IMR-90 (cell line): ENCODE results near the gene TMPRSS6. TPM values are rescaled to one million over a fixed set of nuclear protein-coding genes. Genes with fewer than 3 reads are reported as not detected.

Experiments used
- ATAC-seq: fragments of 200-7000 bp; cut with Tn5 transposase; 2 replicates; pipeline ENCODE4 v1.9.1; 2020; ENCODE audit warnings: low read depth, mild to moderate bottlenecking, moderate library complexity
- BruUV-seq: library from RNA; stranded (reverse); fragments of 400-500 nt; replicated peaks from 2 replicates; lab custom pipeline; 2021; lab: Mats Ljungman, UMichigan
- CTCF ChIA-PET: fragments of 300-600 bp; formaldehyde crosslinking; extraction: SDS; loops from one replicate; lab custom pipeline; 2021; ENCODE audit warnings: antibody characterized with exemption; lab: Yijun Ruan, JAX
- POLR2A ChIA-PET: fragments of 300-600 bp; sonication (Branson Sonifier 250); formaldehyde crosslinking; loops from one replicate; lab custom pipeline; 2022; ENCODE audit warnings: antibody characterized with exemption; ENCODE audit not compliant: unreplicated experiment; lab: Charles Lee
- DNase-seq: peaks from one replicate; pipeline ENCODE4 v3.0.0; 2013
- H2AFZ ChIP-seq: replicated peaks from 2 replicates; pipeline ENCODE3; 2013; ENCODE audit warnings: low read length, mild to moderate bottlenecking; ENCODE audit not compliant: poor library complexity
- H2AK5ac ChIP-seq: 2 replicates; pipeline ENCODE4 v1.6.1; 2013; ENCODE audit warnings: low read depth, low read length, inconsistent platforms
- H2AK9ac ChIP-seq: replicated peaks from 2 replicates; pipeline ENCODE3; 2013; ENCODE audit warnings: mild to moderate bottlenecking, low read depth, low read length, moderate library complexity; ENCODE audit not compliant: poor library complexity
- H2BK120ac ChIP-seq: 2 replicates; pipeline ENCODE4 v1.6.1; 2013; ENCODE audit warnings: low read depth, low read length, inconsistent platforms
- H2BK15ac ChIP-seq: 3 replicates; pipeline ENCODE4 v1.6.1; 2013; ENCODE audit warnings: low read depth, low read length, inconsistent platforms
- H2BK20ac ChIP-seq: 2 replicates; pipeline ENCODE4 v1.6.1; 2013; ENCODE audit warnings: low read depth, mild to moderate bottlenecking, inconsistent platforms, low read length, moderate library complexity
- H2BK5ac ChIP-seq: 2 replicates; pipeline ENCODE4 v1.6.1; 2013; ENCODE audit warnings: mild to moderate bottlenecking, low read depth, low read length, inconsistent platforms; ENCODE audit not compliant: poor library complexity, severe bottlenecking
- H3K14ac ChIP-seq: replicated peaks from 2 replicates; pipeline ENCODE4 v1.6.1; 2013; ENCODE audit warnings: low read depth, low read length, inconsistent platforms
- H3K18ac ChIP-seq: 2 replicates; pipeline ENCODE4 v1.6.1; 2013; ENCODE audit warnings: low read depth, low read length, control low read depth
- H3K23ac ChIP-seq: 2 replicates; pipeline ENCODE4 v1.6.1; 2013; ENCODE audit warnings: low read depth, low read length, inconsistent platforms
- H3K27ac ChIP-seq: 2 replicates; pipeline ENCODE4 v1.5.1; 2013; ENCODE audit warnings: mild to moderate bottlenecking, control low read depth, low read length; ENCODE audit not compliant: insufficient read depth
- H3K27me3 ChIP-seq: 2 replicates; pipeline ENCODE4 v1.6.1; 2013; ENCODE audit warnings: low read length; ENCODE audit not compliant: control insufficient read depth, insufficient read depth
- H3K36me3 ChIP-seq: 2 replicates; pipeline ENCODE4 v1.6.1; 2013; ENCODE audit warnings: low read length, mixed read lengths; ENCODE audit not compliant: control insufficient read depth, insufficient read depth
- H3K4ac ChIP-seq: 2 replicates; pipeline ENCODE4 v1.6.1; 2013; ENCODE audit warnings: low read depth, low read length, inconsistent platforms
- H3K4me1 ChIP-seq: 2 replicates; pipeline ENCODE4 v1.6.1; 2013; ENCODE audit warnings: low read length, mixed read lengths; ENCODE audit not compliant: control insufficient read depth, insufficient read depth
- H3K4me2 ChIP-seq: 2 replicates; pipeline ENCODE4 v1.6.1; 2013; ENCODE audit warnings: low read depth, mild to moderate bottlenecking, control low read depth, low read length, moderate library complexity
- H3K4me3 ChIP-seq: 2 replicates; pipeline ENCODE4 v1.5.1; 2013; ENCODE audit warnings: low read depth, mild to moderate bottlenecking, control low read depth, low read length, moderate library complexity; ENCODE audit not compliant: insufficient read depth
- H3K56ac ChIP-seq: 2 replicates; pipeline ENCODE4 v1.6.1; 2013; ENCODE audit warnings: low read length, inconsistent platforms; ENCODE audit not compliant: insufficient read depth; ENCODE audit errors: extremely low read depth
- H3K79me1 ChIP-seq, 2 experiments: 2 replicates each; pipeline ENCODE4 v1.6.1; 2013; ENCODE audit warnings: low read length in 2 of 2, inconsistent platforms in 1 of 2, low read depth in 1 of 2
- H3K9ac ChIP-seq: 2 replicates; pipeline ENCODE4 v1.6.1; 2013; ENCODE audit warnings: low read depth, low read length, control low read depth
- H3K9me1 ChIP-seq: 2 replicates; pipeline ENCODE4 v1.6.1; 2013; ENCODE audit warnings: low read length, inconsistent platforms; ENCODE audit not compliant: insufficient read depth
- H3K9me3 ChIP-seq: 2 replicates; pipeline ENCODE4 v1.6.1; 2013; ENCODE audit warnings: low read length; ENCODE audit not compliant: control insufficient read depth, insufficient read depth
- H4K20me1 ChIP-seq: 2 replicates; pipeline ENCODE4 v1.6.1; 2013; ENCODE audit warnings: low read length, inconsistent platforms; ENCODE audit not compliant: insufficient read depth
- H4K5ac ChIP-seq: 2 replicates; pipeline ENCODE4 v1.6.1; 2013; ENCODE audit warnings: mild to moderate bottlenecking, low read depth, low read length, control low read depth
- H4K8ac ChIP-seq, 2 experiments: 2 replicates each; pipeline ENCODE4 v1.6.1; 2013; ENCODE audit warnings: low read depth in 2 of 2, low read length in 2 of 2, control low read depth in 1 of 2, inconsistent platforms in 1 of 2
- H4K91ac ChIP-seq: 2 replicates; pipeline ENCODE4 v1.6.1; 2013; ENCODE audit warnings: low read depth, low read length, inconsistent platforms; ENCODE audit not compliant: insufficient read depth
- CEBPB ChIP-seq: IDR thresholded peaks from 2 replicates; pipeline ENCODE4 v1.6.1; 2012; ENCODE audit warnings: low read depth, low read length, improper control_type of control experiment
- CHD1 ChIP-seq: IDR thresholded peaks from 2 replicates; pipeline ENCODE4 v1.6.1; 2012; ENCODE audit warnings: low read depth, low read length, improper control_type of control experiment
- POLR2A ChIP-seq: IDR thresholded peaks from 2 replicates; pipeline ENCODE4 v1.6.1; 2012; ENCODE audit warnings: mild to moderate bottlenecking, low read depth, low read length
- RCOR1 ChIP-seq: IDR thresholded peaks from 2 replicates; pipeline ENCODE4 v1.6.1; 2012; ENCODE audit warnings: mild to moderate bottlenecking, low read length, improper control_type of control experiment; ENCODE audit not compliant: insufficient replicate concordance
- WGBS, 2 experiments: methylation state at CpG; one replicate each; pipeline versions ENCODE4 v1.1.5 to v1.1.7; 2013; ENCODE audit warnings: missing lambda C conversion rate in 2 of 2; ENCODE audit not compliant: insufficient read length in 1 of 2; ENCODE audit errors: extremely low coverage in 2 of 2; 5-methylcytosine and 5-hydroxymethylcytosine counted together
- dilution Hi-C: fragments of 300-500 bp; cut with HindIII; formaldehyde crosslinking; loops from one replicate; pipeline ENCODE4 v1.14.3; 2018; ENCODE audit warnings: low sequenced_read_pairs; ENCODE audit not compliant: unreplicated experiment
- in situ Hi-C: fragments of 300-500 bp; cut with MboI; formaldehyde crosslinking; loops from 3 replicates; pipeline ENCODE4 v1.14.3; 2019; ENCODE audit warnings: low sequenced_read_pairs, inconsistent platforms, mixed read lengths
- intact Hi-C: fragments of 100-400 bp; cut with micrococcal nuclease; formaldehyde crosslinking; loops from 2 replicates; pipeline ENCODE4 v1.10.0; 2022
- polyA plus RNA-seq, 3 experiments: library from polyadenylated mRNA; depleted of rRNA; stranded (reverse); fragments of >200 nt; gene quantifications; 2 replicates each; pipeline ENCODE4 v1.2.3, GENCODE V29; 2012; ENCODE audit warnings: low replicate concordance in 1 of 3
- total RNA-seq: library from RNA; depleted of rRNA; stranded (reverse); fragments of >200 nt; gene quantifications from 2 replicates; pipeline ENCODE4 v1.2.3, GENCODE V29; 2012
- TF ChIP-seq, protein P1 (sequence below): conservative IDR thresholded peaks from 2 replicates; pipeline ENCODE4 v1.5.1; 2012; ENCODE audit warnings: mild to moderate bottlenecking, low read depth, low read length, improper control_type of control experiment

The TMPRSS6 gene
- total and polyA plus RNA-seq, 2 of the 4 experiments (the other 2 are of a cell fraction) = not detected

- Histone ChIP-seq H3K14ac (no peak overlapping the region), H3K27ac (no peak overlapping the region), H3K18ac (no peak overlapping the region), H3K9ac (no peak overlapping the region), H2BK120ac (no peak overlapping the region), H2BK15ac (no peak overlapping the region), H2BK20ac (no peak overlapping the region), H3K79me1 (no peaks in the 10 kb centered on the region), H3K56ac (no peak overlapping the region), H3K4me3 (no peak overlapping the region), H2AFZ (no peak overlapping the region), H2AK9ac (no peak overlapping the region), H4K20me1 (no peaks in the 10 kb centered on the region), H3K9me1 (no peaks in the 10 kb centered on the region), H4K91ac (no peak overlapping the region), H3K23ac (no peak overlapping the region), H2AK5ac (no peak overlapping the region), H3K9me3 (no peaks in the 10 kb centered on the region), H4K8ac (no peak overlapping the region), H3K4me2 (no peak overlapping the region), H3K36me3 (peaks cover 4% of the 10 kb centered on the region), H3K4ac (no peak overlapping the region), H3K4me1 (no peaks in the 10 kb centered on the region), H4K5ac (no peak overlapping the region), H3K27me3 (peaks cover 14% of the 10 kb centered on the region; the same call in 1 of the 2 replicates), H2BK5ac (no peak overlapping the region)
- 85% methylated on average over 5 of the region's 11 CpGs; no CpG with 5 or more reads in 1 of the 2 experiments for WGBS, 2 experiments
- TF ChIP-seq RCOR1 = no peak
- no peak for TF ChIP-seq POLR2A
- TF ChIP-seq, protein P1, sequence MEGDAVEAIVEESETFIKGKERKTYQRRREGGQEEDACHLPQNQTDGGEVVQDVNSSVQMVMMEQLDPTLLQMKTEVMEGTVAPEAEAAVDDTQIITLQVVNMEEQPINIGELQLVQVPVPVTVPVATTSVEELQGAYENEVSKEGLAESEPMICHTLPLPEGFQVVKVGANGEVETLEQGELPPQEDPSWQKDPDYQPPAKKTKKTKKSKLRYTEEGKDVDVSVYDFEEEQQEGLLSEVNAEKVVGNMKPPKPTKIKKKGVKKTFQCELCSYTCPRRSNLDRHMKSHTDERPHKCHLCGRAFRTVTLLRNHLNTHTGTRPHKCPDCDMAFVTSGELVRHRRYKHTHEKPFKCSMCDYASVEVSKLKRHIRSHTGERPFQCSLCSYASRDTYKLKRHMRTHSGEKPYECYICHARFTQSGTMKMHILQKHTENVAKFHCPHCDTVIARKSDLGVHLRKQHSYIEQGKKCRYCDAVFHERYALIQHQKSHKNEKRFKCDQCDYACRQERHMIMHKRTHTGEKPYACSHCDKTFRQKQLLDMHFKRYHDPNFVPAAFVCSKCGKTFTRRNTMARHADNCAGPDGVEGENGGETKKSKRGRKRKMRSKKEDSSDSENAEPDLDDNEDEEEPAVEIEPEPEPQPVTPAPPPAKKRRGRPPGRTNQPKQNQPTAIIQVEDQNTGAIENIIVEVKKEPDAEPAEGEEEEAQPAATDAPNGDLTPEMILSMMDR = no peak
- TF ChIP-seq CHD1 = no peak
- TF ChIP-seq CEBPB = no peak
- no TSS peak for BruUV-seq
- ATAC-seq (no peak), DNase-seq (no peak)
- in situ Hi-C loops (no loop called here), dilution Hi-C loops (no loop called here), intact Hi-C loops (no loop called here)
- CTCF ChIA-PET = no interaction called here
- POLR2A ChIA-PET = no interaction called here
Measured at GRCh38 chr22:37064553-37064952, 45.0 kb downstream of the TMPRSS6 start.
